HG03571 (cell line): Measurements from ENCODE around the gene RASSF8.

Experiments used
- ATAC-seq: cut with Tn5 transposase; IDR thresholded peaks from one replicate; pipeline ENCODE4 v1.9.1; 2021; ENCODE audit not compliant: unreplicated experiment

Gene RASSF8

GRCh38 chr12:25960143-25960542 lies 1.7 kb downstream of the RASSF8 start:
- no peak for ATAC-seq

- no peak for ATAC-seq
Observed at GRCh38 chr12:25960961-25961360, 2.5 kb downstream of the RASSF8 start.

- ATAC-seq = no peak
Observed at GRCh38 chr12:25962932-25963525, 4.5 kb downstream of the RASSF8 start.

- no peak for ATAC-seq
Observed at GRCh38 chr12:25965682-25966081, 7.2 kb downstream of the RASSF8 start.

GRCh38 chr12:25970082-25970481 lies 11.6 kb downstream of the RASSF8 start:
- no peak for ATAC-seq

- no peak for ATAC-seq
Observed at GRCh38 chr12:25970916-25971653, 12.6 kb downstream of the RASSF8 start.

- no peak for ATAC-seq
Observed at GRCh38 chr12:25971654-25972041, 13.2 kb downstream of the RASSF8 start.

GRCh38 chr12:25972783-25973182 lies 14.3 kb downstream of the RASSF8 start:
- ATAC-seq = no peak

- ATAC-seq = no peak
Observed at GRCh38 chr12:25975179-25975578, 16.7 kb downstream of the RASSF8 start.

GRCh38 chr12:25975682-25976081 lies 17.2 kb downstream of the RASSF8 start:
- no peak for ATAC-seq

GRCh38 chr12:25976289-25976688 lies 17.8 kb downstream of the RASSF8 start:
- no peak for ATAC-seq

- no peak for ATAC-seq
Observed at GRCh38 chr12:25977047-25977446, 18.6 kb downstream of the RASSF8 start.

GRCh38 chr12:25979059-25979458 lies 20.6 kb downstream of the RASSF8 start:
- no peak for ATAC-seq

- ATAC-seq = no peak
Observed at GRCh38 chr12:25979563-25979962, 21.1 kb downstream of the RASSF8 start.

GRCh38 chr12:25980035-25980434 lies 21.6 kb downstream of the RASSF8 start:
- ATAC-seq = no peak

- no peak for ATAC-seq
Observed at GRCh38 chr12:25981597-25981996, 23.1 kb downstream of the RASSF8 start.

- no peak for ATAC-seq
Observed at GRCh38 chr12:25982416-25982815, 23.9 kb downstream of the RASSF8 start.

GRCh38 chr12:25983625-25984024 lies 25.1 kb downstream of the RASSF8 start:
- ATAC-seq = no peak

GRCh38 chr12:25984759-25985158 lies 26.3 kb downstream of the RASSF8 start:
- no peak for ATAC-seq

GRCh38 chr12:25985316-25986175 lies 27.1 kb downstream of the RASSF8 start:
- no peak for ATAC-seq

GRCh38 chr12:25986180-25986579 lies 27.7 kb downstream of the RASSF8 start:
- no peak for ATAC-seq

- ATAC-seq = no peak
Observed at GRCh38 chr12:25988505-25988904, 30.0 kb downstream of the RASSF8 start.
